Trophoblast cell (in vitro differentiated cells and primary cell): ENCODE results near the gene C2orf68.

Experiments used
- DNase-seq, 2 donors: peaks; one replicate each; pipeline ENCODE4 v3.0.0-alpha.2; 2016
- H2AFZ ChIP-seq: 2 replicates; pipeline ENCODE4 v1.6.1; 2013; ENCODE audit warnings: low read length, moderate library complexity, mild to moderate bottlenecking; ENCODE audit not compliant: insufficient read depth, poor library complexity
- H2AK5ac ChIP-seq: 2 replicates; pipeline ENCODE4 v1.6.1; 2013; ENCODE audit warnings: mild to moderate bottlenecking, low read length
- H2BK120ac ChIP-seq: 2 replicates; pipeline ENCODE4 v1.6.1; 2013; ENCODE audit warnings: low read length, mild to moderate bottlenecking, moderate library complexity; ENCODE audit not compliant: insufficient read depth, poor library complexity
- H2BK12ac ChIP-seq: 2 replicates; pipeline ENCODE4 v1.6.1; 2013; ENCODE audit warnings: mild to moderate bottlenecking, low read length, moderate library complexity
- H2BK5ac ChIP-seq: 2 replicates; pipeline ENCODE4 v1.6.1; 2013; ENCODE audit warnings: low read length, low read depth, moderate library complexity, mild to moderate bottlenecking; ENCODE audit not compliant: poor library complexity
- H3K14ac ChIP-seq: 2 replicates; pipeline ENCODE4 v1.6.1; 2013; ENCODE audit warnings: mild to moderate bottlenecking, low read length
- H3K18ac ChIP-seq: 2 replicates; pipeline ENCODE4 v1.6.1; 2013; ENCODE audit warnings: mild to moderate bottlenecking, low read length
- H3K23ac ChIP-seq: 2 replicates; pipeline ENCODE4 v1.6.1; 2013; ENCODE audit warnings: low read length
- H3K27ac ChIP-seq: 2 replicates; pipeline ENCODE4 v1.5.1; 2013; ENCODE audit warnings: low read depth, mild to moderate bottlenecking, inconsistent platforms, low read length, moderate library complexity
- H3K27me3 ChIP-seq: 2 replicates; pipeline ENCODE4 v1.6.1; 2013; ENCODE audit warnings: inconsistent platforms, mild to moderate bottlenecking, low read length, moderate library complexity; ENCODE audit not compliant: insufficient read depth
- H3K36me3 ChIP-seq, 2 experiments: 1 replicate in 1 of 2; 2 replicates in 1 of 2; pipeline ENCODE4 v1.6.1; 2013; ENCODE audit warnings: low read length in 2 of 2, mild to moderate bottlenecking in 2 of 2, moderate library complexity in 1 of 2; ENCODE audit not compliant: insufficient read depth in 2 of 2, control insufficient read depth in 1 of 2
- H3K4ac ChIP-seq: 2 replicates; pipeline ENCODE4 v1.6.1; 2013; ENCODE audit warnings: low read depth, mild to moderate bottlenecking, low read length, moderate library complexity
- H3K4me1 ChIP-seq, 2 experiments: 1 replicate in 1 of 2; 2 replicates in 1 of 2; pipeline ENCODE4 v1.6.1; 2013; ENCODE audit warnings: low read length in 2 of 2, mild to moderate bottlenecking in 2 of 2, moderate library complexity in 1 of 2; ENCODE audit not compliant: insufficient read depth in 2 of 2, control insufficient read depth in 1 of 2
- H3K4me2 ChIP-seq: 2 replicates; pipeline ENCODE4 v1.6.1; 2013; ENCODE audit warnings: inconsistent platforms, mild to moderate bottlenecking, low read length, moderate library complexity
- H3K4me3 ChIP-seq: 2 replicates; pipeline ENCODE4 v1.5.1; 2013; ENCODE audit warnings: mild to moderate bottlenecking, low read depth, low read length, inconsistent platforms
- H3K79me1 ChIP-seq: one replicate; pipeline ENCODE4 v1.6.1; 2013; ENCODE audit warnings: low read length
- H3K79me2 ChIP-seq: 2 replicates; pipeline ENCODE4 v1.6.1; 2013; ENCODE audit warnings: low read length, mild to moderate bottlenecking; ENCODE audit not compliant: control insufficient read depth, insufficient read depth, poor library complexity
- H3K9ac ChIP-seq: 2 replicates; pipeline ENCODE4 v1.6.1; 2013; ENCODE audit warnings: mild to moderate bottlenecking, low read length
- H3K9me3 ChIP-seq: 2 replicates; pipeline ENCODE4 v1.6.1; 2013; ENCODE audit warnings: low read depth, mild to moderate bottlenecking, control low read depth, inconsistent platforms, low read length; ENCODE audit not compliant: insufficient read depth
- H4K12ac ChIP-seq: 2 replicates; pipeline ENCODE4 v1.6.1; 2013; ENCODE audit warnings: low read depth, mild to moderate bottlenecking, low read length, moderate library complexity
- H4K8ac ChIP-seq: 2 replicates; pipeline ENCODE4 v1.6.1; 2013; ENCODE audit warnings: low read depth, mild to moderate bottlenecking, low read length, moderate library complexity
- H4K91ac ChIP-seq: one replicate; pipeline ENCODE4 v1.6.1; 2013; ENCODE audit warnings: low read depth, mild to moderate bottlenecking, low read length, moderate library complexity
- WGBS: extraction: QIAGEN DNeasy Blood & Tissue Kit; methylation state at CpG from one replicate; pipeline ENCODE4 v1.1.7; 2013; ENCODE audit warnings: missing lambda C conversion rate; ENCODE audit not compliant: insufficient read length, insufficient coverage; ENCODE audit errors: extremely low coverage; 5-methylcytosine and 5-hydroxymethylcytosine counted together

The C2orf68 gene

DNA sequence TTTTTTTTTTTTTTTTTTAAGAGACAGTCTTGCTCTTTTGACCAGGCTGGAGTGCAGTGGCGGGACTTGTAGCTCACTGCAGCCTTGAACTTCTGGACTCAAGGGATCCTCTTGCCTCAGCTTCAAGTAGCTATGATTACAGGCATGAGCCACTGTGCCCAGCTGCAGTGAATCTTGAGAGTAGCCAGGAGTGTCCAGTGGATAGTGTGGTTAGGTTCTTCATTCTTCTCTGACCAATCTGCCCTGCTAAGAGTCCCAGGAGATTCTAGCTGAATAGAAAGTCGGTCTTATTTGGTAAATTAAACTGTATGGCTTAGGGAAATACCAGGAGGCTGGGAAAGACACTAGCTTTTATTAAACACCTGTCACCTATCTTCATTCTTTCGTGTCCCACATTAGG lies 19.4 kb upstream of the C2orf68 start:
- Histone ChIP-seq H3K79me2 (no peaks in the 10 kb centered on the region), H2AK5ac (no peak overlapping the region), H3K4me3 (no peak overlapping the region), H2BK5ac (no peak overlapping the region), H2AFZ (no peak overlapping the region), H4K8ac (no peak overlapping the region), H3K4me2 (no peak overlapping the region), H3K23ac (no peak overlapping the region), H3K14ac (no peak overlapping the region), H2BK12ac (no peak overlapping the region), H2BK120ac (no peak overlapping the region), H4K91ac (no peak overlapping the region), H3K27me3 (no peaks in the 10 kb centered on the region), H3K4ac (no peak overlapping the region), H3K18ac (no peak overlapping the region), H3K9me3 (no peaks in the 10 kb centered on the region), H3K79me1 (no peaks in the 10 kb centered on the region), H3K27ac (no peak overlapping the region), H4K12ac (no peak overlapping the region), H3K36me3 (peaks cover 55 to 67% of the 10 kb centered on the region in 2 experiments), H3K4me1 (no peaks in the 10 kb centered on the region), H3K9ac (no peak overlapping the region)
- DNase-seq, result no peak
- WGBS, result no CpG with 5 or more reads among the region's 3 CpGs

DNA sequence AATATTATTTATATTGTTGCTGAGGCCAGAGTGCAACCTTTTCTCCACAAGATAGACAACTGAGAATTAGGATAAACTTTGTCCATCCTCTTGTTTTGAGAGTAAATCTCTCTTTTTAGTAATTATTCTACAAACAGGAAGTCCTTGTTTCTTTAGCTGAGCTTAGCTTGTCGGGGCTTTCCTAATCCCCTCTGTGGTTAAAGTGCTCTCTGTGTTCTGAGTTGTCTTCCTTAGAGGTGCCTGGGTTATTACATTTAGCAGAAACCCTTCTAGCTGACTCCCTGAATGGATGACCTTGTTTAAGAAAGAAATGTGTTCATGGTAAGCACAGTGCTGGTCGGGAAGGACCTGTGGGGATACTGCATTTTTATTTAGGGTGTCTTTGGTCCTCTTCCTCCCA lies 16.8 kb upstream of the C2orf68 start:
- H4K91ac ChIP-seq, result no peak overlapping the region
- no peak overlapping the region for H4K8ac ChIP-seq
- no peak overlapping the region for H2BK5ac ChIP-seq
- no peaks in the 10 kb centered on the region for H3K9me3 ChIP-seq
- H4K12ac ChIP-seq, result no peak overlapping the region
- no peak overlapping the region for H3K9ac ChIP-seq
- H3K4me2 ChIP-seq, result no peak overlapping the region
- H2AFZ ChIP-seq, result no peak overlapping the region
- no peaks in the 10 kb centered on the region for H3K79me1 ChIP-seq
- no peak overlapping the region for H2BK120ac ChIP-seq
- H3K4ac ChIP-seq, result no peak overlapping the region
- WGBS, result no CpG with 5 or more reads among the region's 2 CpGs
- no peaks in the 10 kb centered on the region for H3K4me1 ChIP-seq
- H3K36me3 ChIP-seq, result peaks cover 62 to 74% of the 10 kb centered on the region in 2 experiments
- H3K79me2 ChIP-seq, result no peaks in the 10 kb centered on the region
- no peak overlapping the region for H3K4me3 ChIP-seq
- H3K14ac ChIP-seq, result no peak overlapping the region
- no peak for DNase-seq
- no peak overlapping the region for H3K18ac ChIP-seq
- no peak overlapping the region for H3K23ac ChIP-seq
- H3K27ac ChIP-seq, result no peak overlapping the region
- H2BK12ac ChIP-seq, result no peak overlapping the region
- no peak overlapping the region for H2AK5ac ChIP-seq
- no peaks in the 10 kb centered on the region for H3K27me3 ChIP-seq

DNA sequence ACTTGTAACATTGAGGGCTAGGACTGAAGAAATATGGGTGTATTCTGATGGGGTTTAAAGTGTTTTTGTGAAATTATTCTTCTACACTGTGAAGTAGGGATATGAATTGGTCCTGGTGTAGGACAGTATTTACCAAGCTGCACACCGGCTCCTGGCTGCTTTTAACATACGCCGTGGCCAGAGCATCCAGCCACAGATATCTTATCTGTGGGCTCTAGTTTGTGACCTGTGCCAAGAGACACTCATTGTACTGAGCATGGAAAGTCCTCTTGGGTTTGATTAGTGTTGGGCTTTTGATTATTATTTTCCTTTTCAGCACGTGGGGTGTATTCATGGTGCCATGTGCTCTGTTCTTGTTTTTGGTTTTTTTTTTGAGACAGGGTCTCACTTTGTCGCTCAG lies 12.1 kb upstream of the C2orf68 start:
- H3K27me3 ChIP-seq, result no peaks in the 10 kb centered on the region
- no peak overlapping the region for H2BK5ac ChIP-seq
- no CpG with 5 or more reads among the region's 5 CpGs for WGBS
- H3K9me3 ChIP-seq, result no peaks in the 10 kb centered on the region
- no peak overlapping the region for H3K14ac ChIP-seq
- H3K18ac ChIP-seq, result no peak overlapping the region
- no peak overlapping the region for H3K23ac ChIP-seq
- H4K12ac ChIP-seq, result no peak overlapping the region
- H2AK5ac ChIP-seq, result no peak overlapping the region
- H3K79me1 ChIP-seq, result no peaks in the 10 kb centered on the region
- no peak overlapping the region for H3K4me3 ChIP-seq
- H2AFZ ChIP-seq, result no peak overlapping the region
- H2BK12ac ChIP-seq, result no peak overlapping the region
- no peak overlapping the region for H4K91ac ChIP-seq
- no peak overlapping the region for H4K8ac ChIP-seq
- no peak overlapping the region for H3K27ac ChIP-seq
- no peaks in the 10 kb centered on the region for H3K4me1 ChIP-seq
- H3K36me3 ChIP-seq, result peaks cover 51 to 72% of the 10 kb centered on the region in 2 experiments
- no peaks in the 10 kb centered on the region for H3K79me2 ChIP-seq
- no peak for DNase-seq
- H3K4me2 ChIP-seq, result no peak overlapping the region
- no peak overlapping the region for H3K9ac ChIP-seq
- no peak overlapping the region for H3K4ac ChIP-seq
- no peak overlapping the region for H2BK120ac ChIP-seq

DNA sequence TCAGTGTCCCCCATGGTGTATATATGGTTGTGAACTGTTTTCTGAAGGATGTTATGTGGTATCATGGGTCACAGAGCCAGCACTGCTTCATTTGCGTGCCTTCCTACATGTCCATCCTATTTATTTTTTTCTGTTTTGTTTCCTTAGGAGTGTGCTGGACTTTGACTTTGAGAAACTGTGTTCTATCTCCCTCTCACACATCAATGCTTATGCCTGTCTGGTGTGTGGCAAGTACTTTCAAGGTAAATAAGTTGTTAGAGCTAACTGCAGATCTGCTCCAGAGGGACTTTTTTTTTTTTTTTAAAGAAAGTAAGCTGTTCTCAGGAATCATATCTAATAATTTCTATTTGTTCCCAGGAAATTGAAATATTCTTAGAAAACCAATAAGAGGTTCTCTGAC lies 9.5 kb upstream of the C2orf68 start:
- Histone ChIP-seq H2BK5ac (no peak overlapping the region), H3K4me2 (no peak overlapping the region), H4K91ac (no peak overlapping the region)

More for the DNA sequence above, 9.5 kb upstream of the C2orf68 start:
- no peak overlapping the region for H2BK120ac ChIP-seq
- H3K27me3 ChIP-seq, result no peaks in the 10 kb centered on the region
- H3K79me1 ChIP-seq, result no peaks in the 10 kb centered on the region
- no peak overlapping the region for H2AFZ ChIP-seq
- no peak overlapping the region for H3K4ac ChIP-seq
- WGBS, result no CpG with 5 or more reads among the region's 1 CpG
- H3K14ac ChIP-seq, result no peak overlapping the region
- no peak overlapping the region for H2BK12ac ChIP-seq
- H2AK5ac ChIP-seq, result no peak overlapping the region
- DNase-seq, result no peak
- H4K8ac ChIP-seq, result no peak overlapping the region
- H3K4me3 ChIP-seq, result no peak overlapping the region
- no peak overlapping the region for H3K23ac ChIP-seq
- H4K12ac ChIP-seq, result no peak overlapping the region
- peaks cover 37 to 56% of the 10 kb centered on the region in 2 experiments for H3K36me3 ChIP-seq
- no peaks in the 10 kb centered on the region for H3K9me3 ChIP-seq
- H3K79me2 ChIP-seq, result peaks cover under 1% of the 10 kb centered on the region
- H3K9ac ChIP-seq, result no peak overlapping the region
- no peaks in the 10 kb centered on the region for H3K4me1 ChIP-seq
- no peak overlapping the region for H3K18ac ChIP-seq
- no peak overlapping the region for H3K27ac ChIP-seq
